GM19467 (cell line): ENCODE measurements around the gene BTBD9.
"Not testable (repeated sequence)": the region's sequence is repeated elsewhere in the genome, so short reads cannot be mapped to it uniquely, and the experiment has no call there.

ENCODE experiments used
- ATAC-seq: cut with Tn5 transposase; IDR thresholded peaks from one replicate; pipeline ENCODE4 v1.9.1; 2021; ENCODE audit warnings: mild to moderate bottlenecking, moderate library complexity; ENCODE audit not compliant: unreplicated experiment

The BTBD9 gene

GRCh38 chr6:38141085-38141484 lies 498.6 kb downstream of the BTBD9 start:
- ATAC-seq: no peak

- no peak for ATAC-seq
Observed at GRCh38 chr6:38138374-38138773, 501.4 kb downstream of the BTBD9 start.

DNA sequence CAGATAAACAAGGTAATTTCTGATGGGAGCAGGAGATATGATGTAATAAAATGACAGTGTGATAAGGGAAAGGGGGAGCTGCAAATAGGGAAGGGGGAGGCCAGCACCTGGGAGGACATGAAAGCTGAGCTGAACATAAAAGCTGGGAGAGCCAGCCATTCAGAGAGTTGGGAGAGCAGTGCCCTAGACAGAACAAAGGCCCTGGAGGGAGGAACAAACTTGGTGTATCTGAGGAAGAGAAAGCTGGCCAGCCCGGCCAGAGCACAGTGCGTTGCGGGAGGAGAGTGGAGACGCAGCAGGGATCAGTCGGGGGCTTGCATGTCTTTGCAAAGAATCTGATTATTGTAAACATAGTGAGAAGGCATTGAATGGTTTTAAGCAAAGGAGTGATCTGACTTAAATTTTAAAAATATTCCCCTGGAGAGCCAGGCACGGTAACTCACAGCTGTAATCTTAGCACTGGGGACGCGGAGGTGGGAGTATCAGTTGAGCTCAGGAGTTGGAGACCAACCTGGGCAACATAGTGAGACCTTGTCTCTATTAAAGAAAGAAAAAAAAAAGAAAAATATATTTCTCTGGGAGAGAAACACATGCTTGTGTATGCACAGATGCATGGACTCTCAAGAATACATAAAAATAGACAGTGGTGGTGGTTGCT lies 502.0 kb downstream of the BTBD9 start:
- no peak for ATAC-seq

DNA sequence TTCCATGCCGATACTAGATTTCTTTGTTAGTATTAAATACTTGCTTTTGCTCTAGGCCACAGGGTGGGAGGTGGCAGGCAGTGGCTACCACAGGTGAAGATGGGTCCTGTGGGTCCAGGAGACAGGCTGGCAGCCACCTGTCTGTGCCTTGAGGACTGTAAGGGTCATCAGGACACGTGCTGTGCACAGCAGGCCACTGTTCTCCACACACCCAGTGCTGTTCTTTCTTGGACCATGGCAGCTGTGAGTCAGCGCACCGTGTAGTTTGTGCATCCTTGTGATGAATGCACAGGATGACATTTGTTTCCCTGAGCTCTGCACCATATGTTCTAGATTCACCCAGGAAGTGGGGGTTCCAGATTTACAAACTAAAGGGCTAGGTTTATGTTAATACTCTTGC lies 503.2 kb downstream of the BTBD9 start:
- no peak for ATAC-seq

DNA sequence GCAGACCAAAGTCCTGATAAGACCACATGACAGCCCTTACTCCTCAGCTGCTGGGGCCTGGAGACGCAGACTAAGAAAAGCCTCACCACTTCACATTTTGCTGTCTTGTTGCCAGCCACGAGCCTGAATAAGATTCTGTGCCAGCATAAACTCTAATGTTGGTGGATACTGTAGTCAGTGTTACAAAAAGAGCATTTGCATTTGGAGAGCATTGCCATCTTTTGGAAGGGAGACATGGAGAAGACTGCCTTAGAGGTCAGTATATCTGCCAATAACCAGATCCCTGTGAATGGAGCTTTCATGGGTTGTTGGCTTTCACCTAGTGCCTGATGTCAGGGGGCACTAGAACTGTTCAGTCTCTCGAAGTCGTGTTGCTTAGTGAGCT lies 505.0 kb downstream of the BTBD9 start:
- no peak for ATAC-seq

GRCh38 chr6:38133932-38134703 lies 505.6 kb downstream of the BTBD9 start:
- no peak for ATAC-seq

DNA sequence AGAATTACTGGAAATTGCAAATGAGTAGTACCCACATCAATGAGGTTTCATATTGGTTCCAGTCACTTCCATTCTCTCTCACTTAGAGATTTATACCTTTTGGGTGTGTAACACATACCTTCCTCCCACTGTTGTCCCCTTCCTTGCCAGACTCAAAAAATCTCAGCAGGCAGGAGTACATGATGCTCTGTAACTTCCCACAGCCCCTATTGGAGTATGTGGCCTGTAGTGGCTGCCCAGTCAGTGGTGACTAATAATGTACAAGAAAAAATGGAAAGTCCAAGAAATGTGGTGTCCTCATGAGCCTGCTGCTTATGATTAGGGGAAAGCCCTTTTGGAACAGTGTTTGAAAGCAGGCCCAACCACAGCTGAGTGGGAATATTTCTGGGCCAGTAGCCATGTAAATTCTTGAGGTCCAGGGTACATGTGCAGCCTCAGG lies 508.2 kb downstream of the BTBD9 start:
- ATAC-seq: no peak

DNA sequence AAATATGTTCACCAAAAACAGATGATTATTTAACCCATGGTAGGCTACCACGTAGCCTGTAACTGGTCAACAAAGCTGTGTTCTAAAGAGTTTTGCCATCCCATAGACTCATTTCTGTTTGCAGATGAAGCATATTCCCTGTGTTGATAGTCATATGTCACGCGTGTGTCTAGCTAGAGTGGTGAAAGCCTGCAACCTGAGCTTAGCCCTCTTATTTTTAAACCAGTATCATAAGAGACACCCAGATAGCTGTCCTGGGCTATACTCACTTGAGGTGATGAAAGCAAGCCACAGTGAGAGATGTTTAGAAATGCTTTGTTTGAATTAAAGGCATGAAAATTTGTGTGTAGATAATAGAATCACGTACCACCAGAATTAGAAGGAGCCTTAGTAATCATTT lies 512.4 kb downstream of the BTBD9 start:
- no peak for ATAC-seq

GRCh38 chr6:38124224-38124926 lies 515.4 kb downstream of the BTBD9 start:
- ATAC-seq: not testable (repeated sequence)

- ATAC-seq: no peak
Observed at GRCh38 chr6:38119516-38119915, 520.2 kb downstream of the BTBD9 start.

- ATAC-seq: no peak
Observed at GRCh38 chr6:38118791-38119365, 520.9 kb downstream of the BTBD9 start.
